Aorta (tissue), 5 donors: Measurements from ENCODE around the gene TRPM3. TPM values are rescaled to one million over a fixed set of nuclear protein-coding genes. Genes with fewer than 3 reads are reported as not detected.
A peak's percentile ranks its signal among the peaks of the same experiment; 100 is the strongest.

Experiments
- ATAC-seq: fragments of 200-7000 bp; cut with Tn5 transposase; one replicate; pipeline ENCODE4 v1.9.1; 2022; ENCODE audit warnings: moderate library complexity; ENCODE audit not compliant: low FRiP score
- DNase-seq, 2 donors: peaks; one replicate each; pipeline ENCODE4 v3.0.0-alpha.2; 2020
- H3K27ac ChIP-seq, 2 donors: one replicate each; pipeline ENCODE4 v1.5.1; 2013; ENCODE audit warnings: low read length in 2 of 2, mild to moderate bottlenecking in 2 of 2, moderate library complexity in 2 of 2, control low read depth in 1 of 2, inconsistent platforms in 1 of 2, low read depth in 1 of 2
- H3K27me3 ChIP-seq, 2 donors: one replicate each; pipeline ENCODE4 v1.6.1; 2013; ENCODE audit warnings: control low read depth in 1 of 2, low read length in 1 of 2, mild to moderate bottlenecking in 1 of 2, moderate library complexity in 1 of 2; ENCODE audit not compliant: insufficient read depth in 2 of 2, control insufficient read depth in 1 of 2
- H3K36me3 ChIP-seq, 2 donors: one replicate each; pipeline ENCODE4 v1.6.1; 2013; ENCODE audit warnings: control low read depth in 1 of 2, low read length in 1 of 2, mild to moderate bottlenecking in 1 of 2; ENCODE audit not compliant: insufficient read depth in 2 of 2, control insufficient read depth in 1 of 2
- H3K4me1 ChIP-seq, 2 donors: one replicate each; pipeline ENCODE4 v1.6.1; 2013; ENCODE audit warnings: low read length in 2 of 2, control low read depth in 1 of 2, mild to moderate bottlenecking in 1 of 2, moderate library complexity in 1 of 2; ENCODE audit not compliant: insufficient read depth in 2 of 2, control insufficient read depth in 1 of 2
- H3K4me3 ChIP-seq, 2 donors: one replicate each; pipeline ENCODE4 v1.5.1; 2013; ENCODE audit warnings: low read length in 2 of 2, control low read depth in 1 of 2, mild to moderate bottlenecking in 1 of 2
- H3K9me3 ChIP-seq: one replicate; pipeline ENCODE4 v1.6.1; 2013; ENCODE audit warnings: mild to moderate bottlenecking, low read length; ENCODE audit not compliant: control insufficient read depth
- WGBS, 2 donors: extraction: QIAGEN DNeasy Blood & Tissue Kit; methylation state at CpG; one replicate each; pipeline ENCODE4 v1.1.7; 2013; 5-methylcytosine and 5-hydroxymethylcytosine counted together
- intact Hi-C, 2 donors: fragments of 100-400 bp; cut with DNase I; formaldehyde crosslinking; loops; one replicate each; pipeline versions ENCODE4 v1.14.2 to v1.15.0; 2022
- polyA plus RNA-seq, 2 donors: library from polyadenylated mRNA; stranded (reverse); fragments of 200-250 nt; gene quantifications; one replicate each; pipeline ENCODE4 v1.2.3, GENCODE V29; 2013
- total RNA-seq, 2 donors: library from RNA; stranded (reverse); fragmentation: NEBNext Ultra II Directional; extraction: Animal tissue kit (Norgen Biotek cat#: 25700); gene quantifications; one replicate each; pipeline ENCODE4 v1.2.1, GENCODE V29; 2021
- donor health status: healthy with polysubstance abuse.
- donor health status: Bipolar disorder and iron deficiency.
- donor health status: DM: no; HTN: no; CAD: no.
- donor health status: DM: no; HTN: no; CAD: no.
- donor health status: DM: yes; HTN: yes; CAD: no.

The TRPM3 gene
- total and polyA plus RNA-seq, 4 donors = 0.13 to 5.7 (median 1.7) TPM

- Histone ChIP-seq H3K36me3 (no peaks in the 10 kb centered on the region), H3K27me3 (no peaks in the 10 kb centered on the region), H3K4me1 (no peaks in the 10 kb centered on the region), H3K27ac (no peak overlapping the region), H3K4me3 (no peak overlapping the region), H3K9me3 (no peaks in the 10 kb centered on the region)
- ATAC-seq (no peak), DNase-seq (no peak)
- 81 to 84% methylated on average over 3 of the region's 3 CpGs for WGBS, 2 donors
- intact Hi-C loops = no loop called here
These were observed 611.2 kb downstream of the TRPM3 start for GRCh38 chr9:70510157-70510770.

- Histone ChIP-seq H3K4me1 (no peaks in the 10 kb centered on the region), H3K27ac (no peak overlapping the region), H3K36me3 (no peaks in the 10 kb centered on the region), H3K4me3 (no peak overlapping the region), H3K27me3 (no peaks in the 10 kb centered on the region), H3K9me3 (no peaks in the 10 kb centered on the region)
- 94 to 98% methylated on average over 2 of the region's 2 CpGs for WGBS, 2 donors
- intact Hi-C loops = no loop called here
- DNase-seq (no peak), ATAC-seq (no peak)
These were observed 615.3 kb downstream of the TRPM3 start for GRCh38 chr9:70506159-70506558.

DNA sequence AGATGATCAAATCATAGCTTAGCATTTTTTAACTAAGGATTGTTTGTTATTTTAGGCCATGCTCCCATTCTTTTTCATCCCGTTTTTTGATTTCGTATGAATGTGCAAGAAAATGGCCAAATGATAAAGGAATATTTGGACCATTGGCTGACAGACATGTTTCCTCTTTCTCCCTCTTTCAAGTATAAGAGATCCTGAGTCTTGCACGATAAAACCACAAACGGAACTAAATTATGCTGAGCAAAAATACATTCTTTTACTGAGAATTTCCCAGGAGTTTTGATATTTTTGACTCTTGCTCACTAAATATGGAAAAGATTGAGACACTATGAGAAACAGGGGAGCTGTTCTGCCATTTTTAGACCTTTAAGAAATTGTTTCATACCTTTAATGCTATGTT, 616.6 kb downstream of the TRPM3 start:
- Histone ChIP-seq H3K9me3 (no peaks in the 10 kb centered on the region), H3K4me3 (no peak overlapping the region), H3K36me3 (no peaks in the 10 kb centered on the region), H3K27ac (no peak overlapping the region), H3K4me1 (no peaks in the 10 kb centered on the region), H3K27me3 (no peaks in the 10 kb centered on the region)
- DNase-seq (no peak), ATAC-seq (no peak)
- intact Hi-C loops = loop anchor here in 1 of 2 donors (5.0 kb wide), 1 partner anchor 93 kb away; the partner anchor contains the start of gene KLF9
- WGBS, 2 donors = 2 to 3% methylated on average over 4 of the region's 4 CpGs

GRCh38 chr9:70502690-70503089, 618.7 kb downstream of the TRPM3 start:
- Histone ChIP-seq H3K9me3 (no peaks in the 10 kb centered on the region), H3K4me3 (no peak overlapping the region), H3K27ac (peak overlapping the region in 1 of 2 donors; percentile 84), H3K36me3 (no peaks in the 10 kb centered on the region), H3K4me1 (no peaks in the 10 kb centered on the region), H3K27me3 (no peaks in the 10 kb centered on the region)
- no peak for DNase-seq
- 0 to 9% methylated on average over 1 of the region's 1 CpG for WGBS, 2 donors
- intact Hi-C loops = loop anchor here in 1 of 2 donors (2.0 to 5.0 kb wide), 2 partner anchors 86 to 90 kb away; partner anchors contain the start of gene KLF9
- peak; percentile 52 for ATAC-seq

DNA sequence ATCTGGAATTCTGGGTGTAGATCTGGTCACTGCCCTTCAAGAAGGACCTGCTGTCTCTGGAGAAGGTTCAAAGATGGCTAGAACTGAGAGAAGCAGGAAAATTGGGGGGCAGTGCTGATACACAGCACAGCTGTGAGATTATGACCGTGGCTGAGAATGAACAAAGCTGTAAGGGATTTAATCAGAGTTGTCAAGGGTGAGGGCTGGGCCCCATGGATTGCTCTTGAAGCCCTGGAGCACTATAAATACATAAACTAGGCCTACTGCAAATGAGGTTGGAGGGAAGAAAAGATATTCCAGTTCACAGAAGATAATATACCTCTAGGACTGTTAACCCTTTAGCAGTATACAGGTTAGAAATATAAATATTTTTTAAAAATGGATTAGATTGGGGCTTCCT, 620.6 kb downstream of the TRPM3 start:
- Histone ChIP-seq H3K9me3 (no peaks in the 10 kb centered on the region), H3K27me3 (no peaks in the 10 kb centered on the region), H3K36me3 (no peaks in the 10 kb centered on the region), H3K4me1 (no peaks in the 10 kb centered on the region), H3K27ac (no peak overlapping the region), H3K4me3 (no peak overlapping the region)
- ATAC-seq (no peak), DNase-seq (no peak)
- WGBS, 2 donors = 82 to 92% methylated on average over 1 of the region's 1 CpG
- intact Hi-C loops = loop anchor here in 1 of 2 donors (5.0 kb wide), 1 partner anchor 88 kb away; the partner anchor contains the start of gene KLF9

DNA sequence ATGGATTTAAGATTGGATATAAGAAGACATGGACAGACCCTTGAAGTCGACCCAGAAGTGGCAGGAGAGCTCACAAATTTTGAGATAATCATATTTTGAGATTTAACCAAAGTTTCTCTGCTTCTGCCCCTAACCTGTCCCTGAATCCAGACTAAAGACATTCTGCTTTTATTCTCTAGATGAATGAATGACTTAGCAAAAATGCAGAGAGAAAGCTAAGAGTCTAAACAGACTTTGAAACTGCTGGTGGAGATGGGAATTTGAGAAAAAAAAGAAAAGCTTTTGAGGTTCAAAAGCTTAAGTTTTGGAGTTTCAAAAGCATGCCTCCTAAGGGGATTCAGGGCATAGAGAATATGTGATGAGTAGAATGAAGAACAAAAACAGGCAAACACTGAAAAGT, 621.8 kb downstream of the TRPM3 start:
- Histone ChIP-seq H3K36me3 (no peaks in the 10 kb centered on the region), H3K9me3 (no peaks in the 10 kb centered on the region), H3K27ac (no peak overlapping the region), H3K27me3 (no peaks in the 10 kb centered on the region), H3K4me1 (no peaks in the 10 kb centered on the region), H3K4me3 (no peak overlapping the region)
- ATAC-seq = no peak
- DNase-seq = no peak
- intact Hi-C loops = loop anchor here in 1 of 2 donors (5.0 kb wide), 1 partner anchor 87 kb away; the partner anchor contains the start of gene KLF9
- WGBS, 2 donors = 93 to 97% methylated on average over 1 of the region's 1 CpG

- H3K27me3 ChIP-seq = no peaks in the 10 kb centered on the region
- no peaks in the 10 kb centered on the region for H3K36me3 ChIP-seq
- intact Hi-C loops = no loop called here
- DNase-seq (no peak), ATAC-seq (no peak)
- no peak overlapping the region for H3K27ac ChIP-seq
- no peaks in the 10 kb centered on the region for H3K9me3 ChIP-seq
- WGBS, 2 donors = 97 to 98% methylated on average over 3 of the region's 3 CpGs
- no peaks in the 10 kb centered on the region for H3K4me1 ChIP-seq
- no peak overlapping the region for H3K4me3 ChIP-seq
These were observed 622.6 kb downstream of the TRPM3 start for GRCh38 chr9:70498866-70499265.

GRCh38 chr9:70496244-70496643, 625.2 kb downstream of the TRPM3 start:
- Histone ChIP-seq H3K9me3 (no peaks in the 10 kb centered on the region), H3K4me3 (no peak overlapping the region), H3K27me3 (no peaks in the 10 kb centered on the region), H3K27ac (no peak overlapping the region), H3K36me3 (no peaks in the 10 kb centered on the region), H3K4me1 (no peaks in the 10 kb centered on the region)
- intact Hi-C loops = no loop called here
- ATAC-seq = no peak
- no peak for DNase-seq
- WGBS, 2 donors = 93 to 97% methylated on average over 2 of the region's 2 CpGs

- WGBS, 2 donors = 95 to 98% methylated on average over 6 of the region's 6 CpGs
- H3K36me3 ChIP-seq = no peaks in the 10 kb centered on the region
- no peak overlapping the region for H3K27ac ChIP-seq
- H3K27me3 ChIP-seq = no peaks in the 10 kb centered on the region
- intact Hi-C loops = no loop called here
- ATAC-seq = no peak
- no peak overlapping the region for H3K4me3 ChIP-seq
- no peaks in the 10 kb centered on the region for H3K9me3 ChIP-seq
- no peak for DNase-seq
- no peaks in the 10 kb centered on the region for H3K4me1 ChIP-seq
These were observed 625.9 kb downstream of the TRPM3 start for GRCh38 chr9:70495514-70495913.
